WI38 (cell line): ENCODE results near the gene FGD3.

Experiments
- H3K4me3 ChIP-seq: 2 replicates; pipeline ENCODE4 v1.5.1; 2011; ENCODE audit warnings: low read depth, mild to moderate bottlenecking, control low read depth, low read length
- CTCF ChIP-seq: IDR thresholded peaks from 2 replicates; pipeline ENCODE4 v1.5.1; 2012; ENCODE audit warnings: low read depth, mild to moderate bottlenecking, control low read depth, low read length

FGD3 gene

GRCh38 chr9:93050231-93050630 lies 102.9 kb downstream of the FGD3 start:
- no peak overlapping the region for H3K4me3 ChIP-seq
- no peak for TF ChIP-seq CTCF

GRCh38 chr9:93051680-93052089 lies 104.4 kb downstream of the FGD3 start:
- no peak overlapping the region for H3K4me3 ChIP-seq
- TF ChIP-seq CTCF: no peak

- TF ChIP-seq CTCF: no peak
- no peak overlapping the region for H3K4me3 ChIP-seq
These were observed 105.6 kb downstream of the FGD3 start for GRCh38 chr9:93052791-93053540.

GRCh38 chr9:93053781-93054331 lies 106.5 kb downstream of the FGD3 start:
- no peak for TF ChIP-seq CTCF
- H3K4me3 ChIP-seq: no peak overlapping the region

GRCh38 chr9:93054758-93055704 lies 107.7 kb downstream of the FGD3 start:
- no peak for TF ChIP-seq CTCF
- H3K4me3 ChIP-seq: no peak overlapping the region

GRCh38 chr9:93057042-93057702 lies 109.8 kb downstream of the FGD3 start:
- H3K4me3 ChIP-seq: no peak overlapping the region
- TF ChIP-seq CTCF: no peak
